Coronary artery (tissue), 2 donors: Measurements from ENCODE around the gene GRM5.

Source experiments
- DNase-seq: peaks from one replicate; pipeline ENCODE4 v3.0.0-alpha.2; 2017; ENCODE audit warnings: low spot score
- H3K27ac ChIP-seq, 2 donors: fragments of 200-600 bp; sonication (generic); one replicate each; pipeline ENCODE4 v1.5.1; 2016 to 2019
- H3K4me3 ChIP-seq: fragments of 200-600 bp; sonication (generic); 2 replicates; pipeline ENCODE4 v1.5.1; 2016; ENCODE audit warnings: mild to moderate bottlenecking, moderate library complexity
- TF ChIP-seq, protein P1 (sequence below): fragments of 200-600 bp; sonication (generic); IDR thresholded peaks from one replicate; pipeline ENCODE4 v1.5.1; 2019; ENCODE audit warnings: antibody characterized with exemption

Gene GRM5

DNA sequence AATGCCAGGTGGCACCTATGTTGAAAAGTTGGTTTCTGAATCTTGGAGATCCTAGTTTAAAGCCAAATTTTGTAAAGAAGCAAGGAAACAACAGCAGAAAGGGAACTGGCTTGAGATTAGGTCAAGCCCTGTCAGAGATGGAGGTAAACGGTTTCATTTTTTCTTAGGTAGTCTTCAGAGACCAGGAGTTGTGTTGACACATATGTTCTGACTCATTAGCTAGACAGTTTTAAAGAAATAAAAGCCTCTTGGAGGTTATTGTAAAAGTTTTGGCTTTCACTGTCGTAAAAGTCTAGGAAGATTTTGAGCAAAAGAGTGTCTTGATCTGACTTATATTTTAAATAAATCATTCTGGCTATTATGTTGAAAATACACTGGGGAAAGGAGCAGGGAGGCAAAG is 576.8 kb downstream of the GRM5 start:
- H3K27ac ChIP-seq, result no peak overlapping the region
- H3K4me3 ChIP-seq, result no peak overlapping the region
- TF ChIP-seq, protein P1, sequence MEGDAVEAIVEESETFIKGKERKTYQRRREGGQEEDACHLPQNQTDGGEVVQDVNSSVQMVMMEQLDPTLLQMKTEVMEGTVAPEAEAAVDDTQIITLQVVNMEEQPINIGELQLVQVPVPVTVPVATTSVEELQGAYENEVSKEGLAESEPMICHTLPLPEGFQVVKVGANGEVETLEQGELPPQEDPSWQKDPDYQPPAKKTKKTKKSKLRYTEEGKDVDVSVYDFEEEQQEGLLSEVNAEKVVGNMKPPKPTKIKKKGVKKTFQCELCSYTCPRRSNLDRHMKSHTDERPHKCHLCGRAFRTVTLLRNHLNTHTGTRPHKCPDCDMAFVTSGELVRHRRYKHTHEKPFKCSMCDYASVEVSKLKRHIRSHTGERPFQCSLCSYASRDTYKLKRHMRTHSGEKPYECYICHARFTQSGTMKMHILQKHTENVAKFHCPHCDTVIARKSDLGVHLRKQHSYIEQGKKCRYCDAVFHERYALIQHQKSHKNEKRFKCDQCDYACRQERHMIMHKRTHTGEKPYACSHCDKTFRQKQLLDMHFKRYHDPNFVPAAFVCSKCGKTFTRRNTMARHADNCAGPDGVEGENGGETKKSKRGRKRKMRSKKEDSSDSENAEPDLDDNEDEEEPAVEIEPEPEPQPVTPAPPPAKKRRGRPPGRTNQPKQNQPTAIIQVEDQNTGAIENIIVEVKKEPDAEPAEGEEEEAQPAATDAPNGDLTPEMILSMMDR, result no peak
- DNase-seq, result no peak

DNA sequence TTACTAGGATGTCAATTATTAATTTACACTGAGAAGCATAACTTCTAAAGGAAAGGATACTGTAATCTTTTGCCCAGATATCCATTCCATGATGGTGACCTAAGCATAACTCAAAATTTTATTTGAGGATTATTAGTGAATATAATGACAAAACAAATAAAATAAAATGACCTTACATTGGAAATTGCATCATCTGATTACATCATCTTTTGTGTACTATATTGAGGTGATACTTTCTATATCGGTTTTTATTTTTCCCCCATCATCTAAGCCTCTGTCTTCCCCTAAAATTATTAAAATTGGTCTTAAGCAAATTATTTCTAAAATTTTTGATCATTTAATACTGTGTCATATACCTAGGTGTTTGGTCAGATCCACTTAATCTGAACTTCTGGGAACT is 578.1 kb downstream of the GRM5 start:
- H3K4me3 ChIP-seq, result no peak overlapping the region
- TF ChIP-seq, protein P1, result no peak
- no peak overlapping the region for H3K27ac ChIP-seq
- no peak for DNase-seq

DNA sequence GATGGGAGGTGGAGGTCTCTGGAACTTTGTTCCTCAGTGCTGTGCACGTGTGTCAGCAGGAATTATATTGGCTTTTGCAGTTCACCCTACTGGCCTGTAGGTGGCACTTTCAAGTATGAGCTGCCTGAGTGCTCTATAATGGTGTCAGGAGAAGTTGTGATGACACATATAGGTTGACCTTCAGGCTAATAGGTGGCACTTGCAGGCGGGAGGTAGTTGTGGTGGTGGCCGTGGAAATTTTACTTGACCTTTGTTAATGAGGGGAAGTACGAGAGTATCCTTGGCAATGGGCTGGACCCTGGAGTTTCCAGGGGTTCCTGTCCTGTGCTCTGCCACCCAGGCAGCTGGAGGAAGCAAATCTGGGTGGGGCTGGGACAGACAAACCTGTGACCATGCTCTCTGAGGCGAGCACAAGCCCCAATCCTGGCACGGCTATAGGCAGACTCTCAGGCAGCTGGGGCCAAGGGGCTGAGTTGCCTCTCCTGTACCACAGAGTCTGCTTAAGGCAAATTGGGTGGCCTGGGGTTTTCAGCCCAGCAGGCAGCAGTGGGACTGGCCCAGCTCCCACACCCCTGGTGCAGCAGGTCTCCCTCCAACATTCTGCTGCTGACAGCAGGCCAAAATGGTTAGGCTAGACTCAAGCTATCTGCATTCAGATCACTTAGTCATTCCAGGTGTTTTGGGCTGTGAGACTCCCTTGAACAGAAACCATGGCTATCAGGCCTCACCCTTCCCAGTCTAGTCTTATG is 580.7 kb downstream of the GRM5 start:
- H3K27ac ChIP-seq, result no peak overlapping the region
- DNase-seq, result no peak
- TF ChIP-seq, protein P1, result peak; percentile 33

DNA sequence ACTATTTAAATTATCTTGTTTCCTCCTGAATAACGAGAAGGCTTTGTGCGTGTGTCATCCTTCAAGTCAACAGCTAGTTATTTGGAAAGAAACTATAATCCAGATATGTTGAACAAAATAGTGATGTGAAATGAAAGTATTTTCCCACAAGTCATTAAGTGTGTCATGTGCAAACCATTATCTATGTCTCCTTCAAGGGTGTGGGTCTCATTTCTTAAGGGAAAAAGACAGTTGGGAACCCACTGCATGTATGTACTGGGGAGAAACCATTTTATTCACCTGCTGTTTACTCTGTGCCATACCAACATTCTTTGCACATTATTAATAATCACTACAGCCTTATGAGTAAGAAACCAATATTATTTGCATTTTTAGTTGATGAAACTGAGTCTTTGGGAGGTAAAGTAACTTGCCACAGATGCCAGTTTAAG is 582.9 kb downstream of the GRM5 start:
- no peak overlapping the region for H3K27ac ChIP-seq
- TF ChIP-seq, protein P1, result no peak
- no peak overlapping the region for H3K4me3 ChIP-seq
- DNase-seq, result no peak

More for the DNA sequence above, 580.7 kb downstream of the GRM5 start:
- no peak overlapping the region for H3K4me3 ChIP-seq

DNA sequence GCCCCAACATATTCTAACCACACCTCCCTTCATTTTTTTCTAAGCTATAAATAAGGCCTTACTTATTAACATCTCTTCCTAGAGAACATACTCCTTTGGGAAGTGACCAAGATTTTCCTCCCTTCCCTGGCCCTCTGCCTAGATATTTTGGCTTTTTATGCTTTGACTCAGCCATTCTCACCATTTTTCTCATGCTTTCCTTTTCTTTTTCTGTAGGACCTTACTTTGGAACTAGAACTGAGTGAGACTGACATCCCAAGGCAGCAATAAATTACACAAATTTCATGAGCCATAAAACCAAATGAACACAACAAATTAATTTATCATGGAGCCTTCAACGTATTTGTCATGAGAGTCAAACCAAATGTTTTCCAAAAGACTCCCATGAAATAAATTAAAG is 585.6 kb downstream of the GRM5 start:
- no peak for DNase-seq
- Histone ChIP-seq H3K4me3 (no peak overlapping the region), H3K27ac (no peak overlapping the region)
- TF ChIP-seq, protein P1, result no peak

DNA sequence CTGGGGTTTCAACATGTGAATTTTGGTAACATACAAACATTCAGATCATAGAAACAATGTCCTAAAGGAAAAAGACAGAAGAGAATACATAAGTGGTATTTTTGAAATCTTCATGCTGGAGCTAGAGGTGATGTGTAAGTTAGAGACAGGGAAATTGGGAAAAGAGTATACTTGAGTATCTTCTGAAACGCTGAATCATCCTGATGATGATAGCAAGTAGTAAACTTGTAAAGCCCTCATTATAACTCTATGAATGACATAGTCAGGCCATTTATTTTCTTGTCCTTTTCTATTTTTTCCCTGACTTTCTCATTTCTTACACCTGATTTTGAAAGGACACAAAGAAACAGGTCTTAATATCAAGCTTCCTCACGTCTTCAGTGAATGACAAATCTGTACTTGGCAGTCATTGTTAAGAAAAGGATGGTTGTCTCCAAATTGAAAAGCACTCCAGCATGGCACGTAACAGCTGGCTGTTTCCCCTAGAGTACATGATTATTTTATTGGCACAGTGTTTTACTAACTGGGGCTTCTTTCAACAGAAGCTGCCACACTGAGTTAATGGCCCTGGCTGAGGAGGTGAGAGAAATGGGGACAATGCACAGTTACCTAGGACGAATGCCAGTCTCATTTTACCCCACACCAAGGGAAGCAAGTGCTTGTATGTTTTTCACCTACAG is 587.5 kb downstream of the GRM5 start:
- no peak overlapping the region for H3K4me3 ChIP-seq
- no peak overlapping the region for H3K27ac ChIP-seq
- TF ChIP-seq, protein P1, result no peak
- DNase-seq, result no peak

DNA sequence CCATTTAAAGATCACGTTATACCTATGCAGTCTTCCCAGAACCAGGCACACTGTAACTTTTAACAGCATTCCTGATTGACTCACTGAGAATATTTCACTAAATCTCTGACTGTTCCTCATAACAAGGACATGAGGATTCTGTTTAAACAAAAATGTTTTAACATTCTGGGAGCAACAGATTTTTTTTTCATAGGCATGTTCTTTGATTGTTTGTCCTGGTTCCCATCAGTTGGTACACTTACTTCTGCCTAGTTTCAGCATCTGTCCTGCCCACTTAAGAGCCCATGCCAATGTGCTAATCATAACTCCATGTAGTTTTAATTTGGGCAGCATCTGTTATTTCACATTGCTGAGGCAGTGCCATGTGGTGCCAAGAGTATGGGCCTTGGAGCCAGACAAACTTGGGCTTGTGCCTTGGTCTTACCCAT is 589.8 kb downstream of the GRM5 start:
- no peak overlapping the region for H3K4me3 ChIP-seq
- no peak overlapping the region for H3K27ac ChIP-seq
- DNase-seq, result no peak
- TF ChIP-seq, protein P1, result no peak
